Activated naive CD4-positive, alpha-beta T cell treated with anti-CD3 and anti-CD28 coated beads, Interleukin-2, amount 50 U/mL, for 16 hours (primary cell): Measurements from ENCODE around the gene ADAMTSL3.
"Not testable (repeated sequence)": the region's sequence is repeated elsewhere in the genome, so short reads cannot be mapped to it uniquely, and the experiment has no call there.

ENCODE experiments used
- DNase-seq: peaks from one replicate; pipeline ENCODE4 v3.0.0-alpha.2; 2020

ADAMTSL3 gene

DNA sequence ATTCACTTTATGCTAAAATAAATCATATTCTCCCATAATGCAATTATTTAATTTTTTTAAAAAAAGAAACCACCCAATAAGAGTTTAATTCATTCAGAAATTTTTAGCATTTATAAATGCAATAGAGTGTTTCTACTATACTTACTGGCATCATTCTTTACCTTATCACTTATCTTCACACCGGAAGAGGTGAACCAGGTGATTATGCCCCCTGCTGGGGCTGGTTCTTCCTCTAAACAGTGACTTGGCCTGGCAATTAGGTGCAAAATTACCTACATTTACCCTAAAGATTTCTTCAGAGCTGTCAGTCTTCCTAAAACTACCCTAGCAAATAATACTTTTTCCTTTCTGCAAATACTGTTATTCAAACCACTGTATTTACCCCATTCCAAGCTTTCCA lies 397.2 kb downstream of the ADAMTSL3 start:
- DNase-seq: not testable (repeated sequence)

DNA sequence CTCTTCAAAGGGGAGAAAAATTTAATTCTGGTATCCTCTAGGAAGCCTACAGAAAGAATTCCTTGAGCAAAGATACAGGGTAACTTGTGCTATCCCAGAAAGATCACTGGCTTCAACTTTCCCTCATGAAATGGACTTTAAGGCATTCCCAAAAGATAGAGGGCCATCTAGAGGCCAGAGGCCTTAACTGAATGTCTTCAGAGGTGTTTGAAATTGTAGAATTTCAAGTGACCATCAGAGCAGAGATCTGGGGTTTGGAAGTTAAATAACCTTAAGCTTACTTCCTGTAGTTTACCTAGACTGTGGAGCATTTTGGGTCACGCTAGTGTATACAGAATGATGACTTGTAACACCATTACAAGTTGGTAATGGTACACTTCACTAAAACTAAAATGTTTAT lies 400.6 kb downstream of the ADAMTSL3 start:
- DNase-seq: not testable (repeated sequence)

DNA sequence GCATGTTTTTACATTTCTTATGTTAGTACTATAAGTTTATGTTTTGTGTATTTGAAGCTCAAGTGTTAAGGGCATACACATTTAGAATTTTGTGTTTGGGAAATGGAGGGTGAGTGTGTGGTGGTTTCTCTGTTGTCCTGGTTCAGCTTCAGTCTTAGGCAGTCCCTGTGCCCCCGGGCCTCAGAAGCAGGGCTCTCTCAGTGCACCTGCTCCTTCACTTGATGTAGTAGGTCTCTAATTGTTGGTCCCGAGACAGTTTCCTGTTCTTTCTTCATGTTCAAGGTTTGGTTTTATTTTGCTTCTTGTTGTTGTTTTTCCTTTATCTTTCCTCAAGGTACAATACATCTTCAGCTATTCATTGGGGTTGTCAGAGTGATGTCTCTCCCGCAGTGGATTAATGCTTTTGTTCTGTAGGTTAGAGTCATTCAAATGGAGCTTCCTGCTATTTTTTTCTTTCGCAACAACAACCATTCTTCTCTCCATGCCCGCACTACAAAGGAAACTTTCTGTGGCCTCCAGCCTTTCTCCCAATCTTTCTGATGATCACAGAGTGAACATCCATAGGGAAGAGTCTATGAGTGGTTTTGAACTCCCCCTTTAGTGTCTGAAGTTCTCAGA lies 403.9 kb downstream of the ADAMTSL3 start:
- DNase-seq: no peak

DNA sequence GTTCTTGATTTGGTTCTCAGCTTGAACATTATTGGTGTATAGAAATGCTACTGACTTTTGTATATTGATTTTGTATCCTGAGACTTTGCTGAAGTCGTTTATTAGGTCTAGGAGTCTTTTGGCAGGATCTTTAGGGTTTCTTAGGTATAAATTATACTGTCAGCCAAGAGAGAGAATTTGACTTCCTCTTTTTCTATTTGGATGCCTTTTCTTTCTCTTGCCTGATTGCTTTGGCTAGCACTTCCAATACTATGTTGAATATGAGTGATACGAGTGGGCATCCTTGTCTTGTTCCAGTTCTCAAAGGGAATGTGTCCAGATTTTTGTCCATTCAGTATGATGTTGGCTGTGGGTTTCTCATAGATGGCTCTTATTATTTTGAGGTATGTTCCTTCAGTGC lies 409.8 kb downstream of the ADAMTSL3 start:
- not testable (repeated sequence) for DNase-seq

DNA sequence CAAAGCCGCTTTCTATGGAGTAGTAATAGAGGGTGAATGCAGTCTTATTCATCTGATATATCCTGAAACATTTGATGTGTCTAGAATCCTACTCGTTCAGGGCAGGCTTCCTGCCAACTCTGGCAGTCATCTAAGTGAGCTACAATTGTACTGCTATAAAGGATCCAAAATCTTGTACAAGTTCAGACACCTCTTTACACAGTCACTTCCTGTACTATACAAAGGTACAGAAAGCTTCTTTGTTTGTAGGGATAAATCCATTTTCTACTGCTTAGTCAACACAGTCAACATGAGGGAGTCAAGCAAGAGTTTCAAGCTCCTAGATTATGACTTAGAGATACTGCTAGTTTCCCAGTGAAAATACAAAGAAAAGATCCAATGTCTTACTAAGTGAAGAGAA lies 414.8 kb downstream of the ADAMTSL3 start:
- not testable (repeated sequence) for DNase-seq

DNA sequence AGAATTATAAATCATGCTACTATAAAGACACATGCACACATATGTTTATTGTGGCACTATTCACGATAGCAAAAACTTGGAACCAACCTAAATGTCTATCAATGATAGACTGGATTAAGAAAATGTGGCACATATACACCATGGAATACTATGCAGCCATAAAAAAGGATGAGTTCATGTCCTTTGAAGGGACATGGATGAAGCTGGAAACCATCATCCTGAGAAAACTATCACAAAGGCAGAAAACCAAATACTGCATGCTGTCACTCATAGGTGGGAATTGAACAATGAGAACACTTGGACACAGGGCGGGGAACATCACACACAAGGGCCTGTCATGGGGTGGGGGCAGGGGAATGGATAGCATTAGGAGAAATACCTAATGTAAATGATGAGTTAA lies 424.1 kb downstream of the ADAMTSL3 start:
- DNase-seq: not testable (repeated sequence)

DNA sequence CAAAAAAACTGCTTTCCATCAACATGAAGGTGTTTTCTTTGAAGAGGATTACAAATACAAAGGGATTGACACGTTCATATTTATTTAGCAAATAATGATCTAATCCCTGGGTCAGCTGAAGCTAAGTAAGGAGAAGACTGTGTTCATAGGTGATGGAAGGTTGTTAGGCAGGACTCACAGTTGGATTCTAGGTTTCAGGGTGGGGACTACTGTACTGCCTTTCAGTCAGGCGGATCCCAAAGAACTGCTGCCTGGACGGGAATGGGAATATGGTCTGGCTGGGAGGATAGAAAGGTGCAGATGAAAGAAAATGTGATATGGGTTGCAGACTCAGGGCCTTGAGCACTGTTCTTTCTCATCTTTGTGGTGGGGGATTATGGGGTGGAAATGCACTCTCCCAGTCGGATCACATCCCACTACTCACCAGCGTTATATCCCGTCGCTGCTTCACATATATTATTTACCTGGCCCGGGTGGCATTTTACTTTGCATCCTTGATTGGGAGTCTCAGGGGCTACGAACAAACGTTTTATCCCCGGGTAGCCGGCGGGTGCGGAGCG lies 425.5 kb downstream of the ADAMTSL3 start:
- DNase-seq: not testable (repeated sequence)

DNA sequence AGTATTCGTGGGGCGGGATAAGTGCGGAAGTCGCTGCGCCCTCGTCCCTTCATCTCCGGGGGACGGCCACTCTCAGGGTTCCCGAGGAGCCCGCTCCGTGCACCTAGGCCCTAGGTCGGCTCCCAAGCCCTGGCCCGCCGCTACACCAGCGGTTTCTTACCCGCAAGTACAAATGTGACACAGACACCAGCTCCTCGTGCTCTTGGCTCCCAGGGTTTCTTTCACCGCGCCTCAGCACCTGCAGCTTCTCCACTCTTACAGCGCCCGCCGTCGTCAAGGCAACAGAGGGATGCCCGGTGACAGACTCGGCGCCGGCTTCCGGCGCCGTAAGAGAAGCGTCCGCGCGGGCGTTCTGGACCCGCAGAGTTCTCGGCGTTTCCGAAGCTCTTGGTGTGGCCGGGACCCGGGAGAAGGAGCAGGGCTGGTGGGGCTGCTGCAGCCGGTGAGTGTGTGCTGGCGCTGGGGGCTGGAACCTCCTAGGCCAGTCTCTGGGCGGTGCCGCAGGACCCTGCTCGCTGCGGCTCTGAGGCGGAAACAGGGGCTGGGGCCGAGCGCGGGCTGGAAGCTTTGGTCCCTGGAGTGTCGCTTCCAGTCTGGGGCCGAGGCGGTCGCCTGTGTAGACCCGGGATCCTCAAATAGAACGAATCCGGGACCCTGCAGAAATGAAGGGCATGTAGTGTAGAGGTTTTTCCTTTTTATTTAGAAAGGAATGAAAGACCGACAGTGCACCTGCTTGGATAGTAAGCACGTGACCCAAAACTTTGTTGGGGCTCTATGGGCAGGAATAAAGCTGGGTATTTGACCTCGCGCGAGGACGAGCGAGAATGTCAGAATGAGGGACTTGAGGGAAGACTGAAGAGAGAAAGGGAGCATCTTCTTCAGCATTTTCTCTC lies 426.2 kb downstream of the ADAMTSL3 start:
- peak; percentile 42 for DNase-seq

DNA sequence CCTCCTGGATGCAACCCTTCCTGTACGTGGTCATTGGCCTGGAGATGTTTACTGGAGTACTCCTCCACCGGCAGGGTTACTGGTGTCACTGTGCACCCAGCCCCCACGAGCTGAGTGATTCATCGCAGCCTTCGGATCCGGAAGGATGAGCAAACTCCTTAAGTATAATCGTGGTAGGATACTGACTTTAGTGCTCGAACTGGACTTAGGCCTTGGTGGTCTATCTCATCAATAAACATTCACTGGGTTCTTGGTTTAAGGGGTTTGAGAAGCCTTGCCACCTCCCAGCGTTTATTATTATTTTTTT lies 426.8 kb downstream of the ADAMTSL3 start:
- DNase-seq: not testable (repeated sequence)

DNA sequence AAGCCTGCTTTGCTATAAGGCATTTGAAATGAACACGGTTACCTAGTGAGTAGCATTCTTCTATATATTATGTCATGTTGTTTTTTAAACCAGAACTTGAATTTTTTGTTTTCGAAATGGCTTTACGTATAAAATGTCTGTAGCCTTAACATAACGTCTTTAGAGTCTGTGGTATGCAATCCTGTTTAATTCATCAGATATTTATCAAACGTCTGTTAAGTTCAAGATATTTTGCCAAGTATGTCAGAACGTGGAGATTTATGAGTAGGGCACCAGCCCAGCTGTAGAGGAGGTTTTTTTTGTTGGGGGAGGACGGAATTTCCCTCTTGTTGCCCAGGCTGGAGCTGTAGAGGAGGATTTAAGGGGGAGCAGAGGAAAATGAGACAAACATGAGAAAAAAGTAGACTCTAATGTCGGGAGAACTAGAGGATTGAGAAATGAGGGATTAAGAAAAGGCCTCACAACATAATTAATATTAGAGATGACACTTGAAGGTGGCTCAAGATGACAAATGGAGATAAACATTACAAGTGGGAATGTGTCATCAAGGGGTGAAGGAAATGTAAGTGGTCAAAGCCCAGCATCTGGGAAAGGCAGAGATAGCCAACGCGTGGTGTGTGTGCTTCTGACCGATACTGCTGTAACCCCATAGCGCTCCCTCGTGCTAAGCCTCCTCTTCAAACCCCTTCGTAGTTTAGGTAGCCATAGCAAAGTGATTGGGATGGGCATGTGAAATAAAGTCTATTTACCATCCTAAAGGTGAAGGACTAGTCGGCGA lies 427.7 kb downstream of the ADAMTSL3 start:
- no peak for DNase-seq

DNA sequence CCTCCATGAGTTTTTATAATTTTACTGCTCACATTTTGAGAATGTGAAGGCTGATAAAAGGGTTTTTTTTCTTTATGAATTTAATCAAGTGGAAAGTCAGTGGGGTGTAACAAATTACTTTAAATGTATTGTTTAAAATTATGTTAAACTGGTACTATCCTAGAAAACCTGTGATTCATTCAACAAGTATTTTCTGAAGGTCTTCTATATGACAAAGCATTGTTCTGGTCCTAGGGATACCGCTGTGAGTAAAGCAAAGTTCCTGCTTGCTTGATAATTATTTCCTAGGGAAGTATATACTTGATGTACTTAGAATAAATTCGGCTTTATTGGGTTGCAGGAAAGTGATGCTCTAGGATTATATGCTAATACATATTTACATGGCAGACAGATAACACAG lies 428.8 kb downstream of the ADAMTSL3 start:
- no peak for DNase-seq

DNA sequence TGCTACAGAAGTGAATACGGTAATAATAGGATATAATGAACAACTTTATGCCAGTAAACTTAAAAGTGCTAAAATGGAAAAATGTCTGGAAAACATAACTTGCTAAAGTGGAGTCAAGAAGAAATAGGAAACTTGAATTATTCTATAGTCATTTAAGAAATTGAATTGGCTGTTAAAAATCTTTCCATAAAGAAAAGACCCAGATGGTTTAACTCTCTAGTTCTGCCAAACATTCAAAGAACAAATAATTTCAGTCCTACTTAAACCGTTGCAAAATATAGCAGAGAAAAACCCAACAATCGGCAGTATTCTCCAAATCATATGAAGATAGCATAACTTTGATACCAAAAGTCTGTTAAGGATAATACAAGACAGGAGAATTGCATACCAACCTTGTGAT lies 432.1 kb downstream of the ADAMTSL3 start:
- not testable (repeated sequence) for DNase-seq
